ENCODE results near the gene MBOAT2.

The MBOAT2 gene

GRCh38 chr2:8851811-8852560 lies 151.5 kb downstream of the MBOAT2 start:
- DNase-seq: no peak

GRCh38 chr2:8850845-8851487 lies 152.5 kb downstream of the MBOAT2 start:
- DNase-seq: no peak

GRCh38 chr2:8849327-8849726 lies 154.2 kb downstream of the MBOAT2 start:
- no peak for DNase-seq

- no peak for DNase-seq
Observed at GRCh38 chr2:8848328-8849100, 155.0 kb downstream of the MBOAT2 start.

- no peak for DNase-seq
Observed at GRCh38 chr2:8847400-8847799, 156.1 kb downstream of the MBOAT2 start.

GRCh38 chr2:8841932-8842331 lies 161.6 kb downstream of the MBOAT2 start:
- DNase-seq: no peak

GRCh38 chr2:8840475-8841091 lies 162.9 kb downstream of the MBOAT2 start:
- DNase-seq: no peak

GRCh38 chr2:8839189-8839965 lies 164.1 kb downstream of the MBOAT2 start:
- no peak for DNase-seq

GRCh38 chr2:8837795-8838140 lies 165.7 kb downstream of the MBOAT2 start:
- no peak for DNase-seq

GRCh38 chr2:8836971-8837794 lies 166.3 kb downstream of the MBOAT2 start, which contains the start of gene KIDINS220:
TSS of gene KIDINS220 (minus strand) at chr2:8837613. CDS start at chr2:8827093, 10,520 bp downstream.
- DNase-seq: peak; percentile 83

GRCh38 chr2:8835279-8835678 lies 168.2 kb downstream of the MBOAT2 start:
- no peak for DNase-seq

- no peak for DNase-seq
Observed at GRCh38 chr2:8833853-8834252, 169.6 kb downstream of the MBOAT2 start.

- DNase-seq: no peak
Observed at GRCh38 chr2:8831516-8831915, 172.0 kb downstream of the MBOAT2 start.

GRCh38 chr2:8827729-8828128 lies 175.8 kb downstream of the MBOAT2 start:
- DNase-seq: no peak

- no peak for DNase-seq
Observed at GRCh38 chr2:8822218-8822617, 181.3 kb downstream of the MBOAT2 start.

GRCh38 chr2:8821276-8822217 lies 181.9 kb downstream of the MBOAT2 start:
- no peak for DNase-seq

- DNase-seq: no peak
Observed at GRCh38 chr2:8819948-8820347, 183.5 kb downstream of the MBOAT2 start.

GRCh38 chr2:8819194-8819593 lies 184.3 kb downstream of the MBOAT2 start:
- DNase-seq: no peak

GRCh38 chr2:8817221-8817620 lies 186.3 kb downstream of the MBOAT2 start:
- DNase-seq: no peak

All from stimulated activated CD4-positive, alpha-beta T cell treated with anti-CD3 and anti-CD28 coated beads, Interleukin-1b, Interleukin-23, amount 100 ng/mL, for 48 hours (primary cell).